ENCODE results near the gene CRKL.

The CRKL gene

GRCh38 chr22:20983081-20983771 is 66.0 kb downstream of the CRKL start:
- DNase-seq (ENCODE audit: low spot score): no peak

GRCh38 chr22:20985720-20986119 is 68.5 kb downstream of the CRKL start:
- DNase-seq (ENCODE audit: low spot score): no peak

GRCh38 chr22:20986365-20986764 is 69.2 kb downstream of the CRKL start:
- DNase-seq (ENCODE audit: low spot score): no peak

DNA sequence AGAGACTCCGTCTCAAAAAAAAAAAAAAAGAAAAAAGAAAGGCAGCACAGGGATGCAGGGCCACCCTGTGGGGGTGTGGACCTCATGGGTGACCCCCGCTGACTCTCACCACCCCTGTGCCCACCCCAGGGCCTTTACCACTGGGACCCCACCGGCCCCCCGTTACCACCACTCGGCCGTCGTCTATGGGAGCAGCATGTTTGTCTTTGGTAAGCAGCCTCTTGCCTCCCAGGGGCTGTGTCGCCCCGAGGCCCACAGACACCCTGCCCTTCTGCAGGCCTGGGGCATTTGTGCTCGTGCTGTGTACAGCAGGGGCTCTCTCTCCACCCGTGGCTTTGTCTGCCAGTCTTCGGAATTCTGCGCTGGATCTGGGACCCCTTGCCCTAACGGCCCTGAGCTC is 70.2 kb downstream of the CRKL start:
- DNase-seq (ENCODE audit: low spot score): no peak

- DNase-seq (ENCODE audit: low spot score): no peak
These were observed 71.5 kb downstream of the CRKL start for GRCh38 chr22:20988573-20989322.

GRCh38 chr22:20989323-20990138 is 72.3 kb downstream of the CRKL start:
- peak; percentile 27 for DNase-seq (ENCODE audit: low spot score)

GRCh38 chr22:20990184-20991180 is 73.3 kb downstream of the CRKL start:
- DNase-seq (ENCODE audit: low spot score): no peak

- no peak for DNase-seq (ENCODE audit: low spot score)
These were observed 74.2 kb downstream of the CRKL start for GRCh38 chr22:20991252-20992055.

- no peak for DNase-seq (ENCODE audit: low spot score)
These were observed 74.8 kb downstream of the CRKL start for GRCh38 chr22:20992056-20992442.

- DNase-seq (ENCODE audit: low spot score): no peak
These were observed 75.5 kb downstream of the CRKL start for GRCh38 chr22:20992456-20993303.

- no peak for DNase-seq (ENCODE audit: low spot score)
These were observed 76.3 kb downstream of the CRKL start for GRCh38 chr22:20993304-20994127.

GRCh38 chr22:20994128-20994901 is 77.1 kb downstream of the CRKL start:
- no peak for DNase-seq (ENCODE audit: low spot score)

DNA sequence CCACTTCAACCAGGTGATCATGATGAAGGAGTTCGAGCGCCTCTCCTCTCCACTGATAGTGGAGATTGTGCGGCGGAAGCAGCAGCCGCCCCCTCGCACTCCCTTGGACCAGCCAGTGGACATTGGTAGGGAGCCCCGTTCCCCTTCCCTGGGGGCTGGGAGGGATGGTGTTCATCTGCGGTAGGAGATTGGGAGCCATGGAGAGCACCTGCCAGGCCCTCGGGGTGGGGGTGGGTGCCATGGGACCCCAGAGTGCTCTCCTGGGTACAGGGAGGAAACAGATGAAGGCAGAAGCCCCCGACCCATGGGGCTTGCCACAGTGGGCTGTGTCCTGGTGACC is 77.7 kb downstream of the CRKL start:
- DNase-seq (ENCODE audit: low spot score): no peak

GRCh38 chr22:20995329-20996030 is 78.3 kb downstream of the CRKL start:
- no peak for DNase-seq (ENCODE audit: low spot score)

DNA sequence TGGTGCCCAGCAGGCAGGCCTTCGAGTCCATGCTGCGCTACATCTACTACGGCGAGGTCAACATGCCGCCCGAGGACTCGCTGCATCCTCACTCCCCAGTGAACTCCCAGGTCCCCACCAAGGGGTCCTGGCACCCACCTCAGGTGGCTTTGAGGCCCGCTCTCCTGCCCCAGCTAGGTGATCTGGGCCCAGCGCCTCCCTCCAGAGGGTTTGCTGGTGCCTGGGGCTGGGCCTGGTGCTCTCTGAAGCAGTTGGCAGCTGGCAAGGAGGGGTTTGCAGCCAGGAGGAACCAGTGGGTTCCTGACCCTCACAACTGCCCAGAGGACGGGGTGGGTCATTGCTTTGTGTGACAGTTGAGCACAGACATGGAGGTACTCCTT is 78.8 kb downstream of the CRKL start:
- no peak for DNase-seq (ENCODE audit: low spot score)

DNA sequence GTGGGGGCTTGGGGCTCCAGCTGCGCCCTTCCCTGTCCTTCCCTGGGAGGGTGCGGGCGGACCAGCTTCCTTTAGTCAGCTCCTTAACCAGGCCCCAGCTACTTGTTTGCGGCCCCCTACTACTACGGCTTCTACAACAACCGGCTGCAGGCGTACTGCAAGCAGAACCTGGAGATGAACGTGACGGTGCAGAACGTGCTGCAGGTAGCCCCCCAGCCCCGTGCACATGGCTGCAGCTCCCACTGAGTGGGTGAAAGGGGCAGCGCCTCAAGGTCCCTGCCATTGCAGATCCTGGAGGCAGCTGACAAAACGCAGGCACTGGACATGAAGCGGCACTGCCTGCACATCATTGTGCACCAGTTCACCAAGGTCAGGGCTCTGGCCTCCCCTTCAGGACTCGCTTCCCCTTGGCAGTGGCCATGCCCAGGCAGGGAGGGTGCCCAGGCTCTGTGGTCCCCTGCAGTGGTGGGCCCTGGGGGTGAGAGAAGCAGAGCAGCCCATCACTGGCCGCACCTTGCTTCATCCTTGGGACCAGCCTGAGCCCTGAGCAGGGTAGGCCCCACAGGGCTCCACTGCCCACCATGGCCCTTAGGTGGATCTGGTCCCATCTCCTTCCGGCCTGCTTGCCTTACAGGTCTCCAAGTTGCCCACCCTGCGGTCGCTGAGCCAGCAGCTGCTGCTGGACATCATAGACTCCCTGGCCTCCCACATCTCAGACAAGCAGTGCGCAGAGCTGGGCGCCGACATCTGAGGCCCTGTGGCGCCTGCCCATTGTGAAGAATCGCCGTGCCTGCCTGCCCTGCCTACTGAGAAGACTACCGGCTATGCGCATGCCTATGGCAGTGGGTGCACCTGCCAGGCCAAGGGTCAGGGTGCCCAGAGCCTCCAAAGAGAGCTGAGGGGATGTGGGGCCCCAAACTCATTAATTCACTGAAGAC is 79.7 kb downstream of the CRKL start:
- DNase-seq (ENCODE audit: low spot score): no peak
